Spleen (tissue), 7 donors: ENCODE results near the gene KLHL35.

ENCODE experiments used
- CTCF ChIP-seq, 11 experiments: fragments of 200-600 bp in 7 of 11; fragments of 450-650 bp in 4 of 11; sonication (generic) in 4 of 11; IDR thresholded peaks in 8 of 11; conservative IDR thresholded peaks in 3 of 11; 1 replicate in 7 of 11; 2 replicates in 4 of 11; pipeline versions ENCODE4 v1.4.0 to v1.8.0; 2016 to 2021; ENCODE audit warnings: antibody characterized with exemption in 11 of 11, inconsistent platforms in 4 of 11, mild to moderate bottlenecking in 1 of 11
- POLR2AphosphoS5 ChIP-seq, 3 donors: sonication (generic); formaldehyde crosslinking; IDR thresholded peaks; one replicate each; pipeline ENCODE4 v1.5.1; 2017; ENCODE audit warnings: antibody characterized with exemption in 3 of 3
- donor health status: DM: no; HTN: no; CAD: no; lungs with moderate emphysema.
- donor health status: DM: no; HTN: no; CAD: no.
- donor health status: DM: no; HTN: no; CAD: no.

- no peak for TF ChIP-seq CTCF (IDR thresholded peaks at IDR 0.05 in 8 of 11, conservative IDR thresholded peaks at IDR 0.05 in 3 of 11)
- TF ChIP-seq POLR2AphosphoS5 (IDR thresholded peaks at IDR 0.05): no peak
Measured at GRCh38 chr11:75380716-75381420, 52.1 kb downstream of the KLHL35 start.
